ENCODE measurements around the gene DAB1.
"Not testable (repeated sequence)": the region's sequence is repeated elsewhere in the genome, so short reads cannot be mapped to it uniquely, and the experiment has no call there.

DAB1 gene

DNA sequence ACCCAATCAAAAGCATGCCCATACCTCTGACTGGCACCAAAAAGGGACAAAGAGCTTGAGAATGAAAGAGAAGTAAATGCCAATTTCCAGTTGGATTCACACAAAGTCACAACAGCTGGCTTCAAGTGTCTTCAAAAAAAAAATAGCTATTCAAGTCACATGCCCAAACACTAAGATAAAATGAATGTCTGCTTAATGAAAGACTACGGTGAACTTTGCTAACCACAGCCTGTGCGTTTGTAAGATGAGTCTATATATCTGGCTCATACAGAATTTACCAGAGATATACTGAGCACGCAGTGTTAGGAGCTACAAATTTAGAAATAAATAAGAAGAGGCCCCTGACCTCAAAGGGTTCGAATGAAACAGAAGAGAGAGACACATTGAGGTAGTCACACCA is 73.2 kb downstream of the DAB1 start:
- CTCF ChIA-PET = no interaction called here
- DNase-seq (ENCODE audit: extremely low spot score) = no peak
- TF ChIP-seq FOXM1 (IDR thresholded peaks at IDR 0.05; ENCODE audit: borderline replicate concordance) = no peak
- TF ChIP-seq CTBP1 (IDR thresholded peaks at IDR 0.05; ENCODE audit: borderline replicate concordance) = no peak
- TF ChIP-seq ELF4 (IDR thresholded peaks at IDR 0.05) = no peak
- no peak for TF ChIP-seq NFRKB (IDR thresholded peaks at IDR 0.05)
- no peak for TF ChIP-seq LEF1 (IDR thresholded peaks at IDR 0.05; ENCODE audit: borderline replicate concordance)
- TF ChIP-seq ZNF384 (IDR thresholded peaks at IDR 0.05) = no peak
- TF ChIP-seq BHLHE40 (IDR thresholded peaks at IDR 0.05; ENCODE audit: borderline replicate concordance) = no peak
- no peak for TF ChIP-seq HDGF (IDR thresholded peaks at IDR 0.05; ENCODE audit: borderline replicate concordance)
- TF ChIP-seq ARNT (IDR thresholded peaks at IDR 0.05) = no peak
- TF ChIP-seq SUZ12 (IDR thresholded peaks at IDR 0.05) = no peak
- TF ChIP-seq L3MBTL2 (conservative IDR thresholded peaks at IDR 0.05) = no peak
- TF ChIP-seq FOXA1 (IDR thresholded peaks at IDR 0.05) = no peak
- no peak for TF ChIP-seq SP1 (IDR thresholded peaks at IDR 0.05)
- no peak for TF ChIP-seq FOXK2 (IDR thresholded peaks at IDR 0.05)
- TF ChIP-seq TARDBP (IDR thresholded peaks at IDR 0.05) = no peak
- TF ChIP-seq PKNOX1 (IDR thresholded peaks at IDR 0.05) = no peak
- POLR2A ChIA-PET = no interaction called here

GRCh38 chr1:57348921-57349320 is 74.9 kb downstream of the DAB1 start:
- TF ChIP-seq FOXA1 (IDR thresholded peaks at IDR 0.05) (no peak), ZNF384 (IDR thresholded peaks at IDR 0.05) (no peak), FOXM1 (IDR thresholded peaks at IDR 0.05; ENCODE audit: borderline replicate concordance) (no peak)
- CTCF ChIA-PET = no interaction called here
- POLR2A ChIA-PET = no interaction called here
- no peak for DNase-seq (ENCODE audit: extremely low spot score)

GRCh38 chr1:57345916-57346315 is 77.9 kb downstream of the DAB1 start:
- ChIA-PET POLR2A (no interaction called here), CTCF (no interaction called here)
- no peak for TF ChIP-seq SUZ12 (IDR thresholded peaks at IDR 0.05)
- no peak for TF ChIP-seq HDGF (IDR thresholded peaks at IDR 0.05; ENCODE audit: borderline replicate concordance)
- no peak for TF ChIP-seq ARNT (IDR thresholded peaks at IDR 0.05)
- TF ChIP-seq LEF1 (IDR thresholded peaks at IDR 0.05; ENCODE audit: borderline replicate concordance) = no peak
- TF ChIP-seq FOXA1 (IDR thresholded peaks at IDR 0.05) = no peak
- no peak for TF ChIP-seq FOXK2 (IDR thresholded peaks at IDR 0.05)
- TF ChIP-seq PKNOX1 (IDR thresholded peaks at IDR 0.05) = no peak
- no peak for TF ChIP-seq ZNF384 (IDR thresholded peaks at IDR 0.05)
- DNase-seq (ENCODE audit: extremely low spot score) = no peak

GRCh38 chr1:57344265-57344664 is 79.6 kb downstream of the DAB1 start:
- POLR2A ChIA-PET = no interaction called here
- TF ChIP-seq SUZ12 (IDR thresholded peaks at IDR 0.05) = no peak
- no peak for TF ChIP-seq PKNOX1 (IDR thresholded peaks at IDR 0.05)
- no peak for TF ChIP-seq ELF4 (IDR thresholded peaks at IDR 0.05)
- no peak for TF ChIP-seq FOXA1 (IDR thresholded peaks at IDR 0.05)
- TF ChIP-seq L3MBTL2 (conservative IDR thresholded peaks at IDR 0.05) = no peak
- TF ChIP-seq CTBP1 (IDR thresholded peaks at IDR 0.05; ENCODE audit: borderline replicate concordance) = no peak
- no peak for TF ChIP-seq FOXK2 (IDR thresholded peaks at IDR 0.05)
- no peak for TF ChIP-seq SP1 (IDR thresholded peaks at IDR 0.05)
- TF ChIP-seq FOXM1 (IDR thresholded peaks at IDR 0.05; ENCODE audit: borderline replicate concordance) = no peak
- TF ChIP-seq BHLHE40 (IDR thresholded peaks at IDR 0.05; ENCODE audit: borderline replicate concordance) = no peak
- TF ChIP-seq NFRKB (IDR thresholded peaks at IDR 0.05) = no peak
- no peak for TF ChIP-seq ARNT (IDR thresholded peaks at IDR 0.05)
- TF ChIP-seq LEF1 (IDR thresholded peaks at IDR 0.05; ENCODE audit: borderline replicate concordance) = no peak
- TF ChIP-seq ZNF384 (IDR thresholded peaks at IDR 0.05) = no peak
- no peak for TF ChIP-seq TARDBP (IDR thresholded peaks at IDR 0.05)
- no peak for TF ChIP-seq HDGF (IDR thresholded peaks at IDR 0.05; ENCODE audit: borderline replicate concordance)
- DNase-seq (ENCODE audit: extremely low spot score) = no peak
- CTCF ChIA-PET = no interaction called here

GRCh38 chr1:57343298-57343915 is 80.5 kb downstream of the DAB1 start:
- DNase-seq (ENCODE audit: extremely low spot score); CTCF ChIA-PET; POLR2A ChIA-PET: not testable (repeated sequence)

DNA sequence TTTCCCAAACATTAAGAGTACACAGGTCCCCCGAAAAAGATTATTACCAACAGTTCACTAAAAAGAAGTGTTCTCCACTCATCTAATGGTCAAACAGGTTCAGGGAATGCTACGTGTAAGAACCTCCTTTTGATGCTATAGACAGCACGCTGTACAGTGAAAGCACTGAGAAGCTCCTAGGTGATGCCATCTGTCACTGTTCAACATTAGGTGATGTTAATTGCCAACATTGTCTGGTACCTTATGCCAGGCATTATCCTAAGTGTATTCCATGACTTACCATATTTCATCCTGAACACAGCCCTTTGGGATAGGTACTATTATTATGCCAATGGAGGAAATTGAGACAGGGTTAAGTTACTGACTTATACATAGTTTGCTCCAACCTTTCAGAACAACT is 82.1 kb downstream of the DAB1 start:
- ChIA-PET POLR2A (no interaction called here), CTCF (no interaction called here)
- TF ChIP-seq ARNT (IDR thresholded peaks at IDR 0.05) = no peak
- no peak for TF ChIP-seq ZNF384 (IDR thresholded peaks at IDR 0.05)
- TF ChIP-seq CTBP1 (IDR thresholded peaks at IDR 0.05; ENCODE audit: borderline replicate concordance) = no peak
- no peak for TF ChIP-seq PKNOX1 (IDR thresholded peaks at IDR 0.05)
- TF ChIP-seq FOXA1 (IDR thresholded peaks at IDR 0.05) = no peak
- TF ChIP-seq HDGF (IDR thresholded peaks at IDR 0.05; ENCODE audit: borderline replicate concordance) = no peak
- TF ChIP-seq SUZ12 (IDR thresholded peaks at IDR 0.05) = no peak
- no peak for TF ChIP-seq ELF4 (IDR thresholded peaks at IDR 0.05)
- TF ChIP-seq FOXK2 (IDR thresholded peaks at IDR 0.05) = no peak
- TF ChIP-seq NFRKB (IDR thresholded peaks at IDR 0.05) = no peak
- TF ChIP-seq FOXM1 (IDR thresholded peaks at IDR 0.05; ENCODE audit: borderline replicate concordance) = no peak
- no peak for TF ChIP-seq L3MBTL2 (conservative IDR thresholded peaks at IDR 0.05)
- no peak for TF ChIP-seq TARDBP (IDR thresholded peaks at IDR 0.05)
- TF ChIP-seq SP1 (IDR thresholded peaks at IDR 0.05) = no peak
- DNase-seq (ENCODE audit: extremely low spot score) = no peak
